NCI-H1417 treated with DMSO at 0.1 percent for 48 hours (cell line): ENCODE results near the gene RBBP5.
A peak's percentile ranks its signal among the peaks of the same experiment; 100 is the strongest.

ENCODE experiments used
- DNase-seq: peaks from one replicate; lab custom pipeline; 2025; lab: John Stamatoyannopoulos, UW

The RBBP5 gene

DNA sequence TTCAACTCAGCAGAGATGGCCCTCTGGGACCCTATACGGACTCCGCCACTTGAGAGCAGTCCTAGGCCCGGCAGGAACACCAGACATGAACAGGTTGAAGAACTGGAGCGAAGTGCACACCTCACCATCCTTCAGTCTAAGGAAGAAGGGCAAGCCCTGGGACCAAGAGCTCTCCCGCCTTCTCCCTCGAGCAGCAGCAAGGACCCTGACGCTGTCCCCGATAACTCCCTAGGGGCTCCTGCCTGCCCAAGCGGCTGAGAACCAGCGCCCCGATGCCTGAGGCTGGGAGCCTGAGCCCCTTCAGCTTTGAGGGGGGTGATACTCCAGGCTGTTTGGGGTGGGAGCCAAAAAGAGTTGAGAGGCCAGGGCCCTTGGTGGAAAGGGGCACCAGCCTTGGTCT is 47.7 kb downstream of the RBBP5 start:
- no peak for DNase-seq

DNA sequence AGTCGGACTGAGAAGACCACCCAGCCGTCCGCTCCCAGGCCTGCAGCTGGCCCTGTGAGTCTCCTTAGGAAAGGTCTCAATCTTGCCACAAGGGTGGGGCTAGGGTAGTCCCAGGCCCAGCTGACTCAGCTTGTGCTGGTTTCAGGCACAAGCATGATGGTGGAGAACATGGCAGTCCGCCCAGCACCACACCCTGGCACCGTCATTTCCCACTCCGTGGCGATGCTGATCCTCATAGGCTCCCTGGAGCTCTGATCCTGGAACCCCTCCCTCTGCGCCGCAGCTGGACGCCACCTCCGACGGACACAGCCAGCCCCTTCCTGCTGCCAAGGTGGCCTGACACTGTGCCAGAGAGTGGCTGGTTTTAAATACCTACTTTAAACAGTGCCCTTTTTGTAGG is 48.3 kb downstream of the RBBP5 start:
- DNase-seq, result no peak

DNA sequence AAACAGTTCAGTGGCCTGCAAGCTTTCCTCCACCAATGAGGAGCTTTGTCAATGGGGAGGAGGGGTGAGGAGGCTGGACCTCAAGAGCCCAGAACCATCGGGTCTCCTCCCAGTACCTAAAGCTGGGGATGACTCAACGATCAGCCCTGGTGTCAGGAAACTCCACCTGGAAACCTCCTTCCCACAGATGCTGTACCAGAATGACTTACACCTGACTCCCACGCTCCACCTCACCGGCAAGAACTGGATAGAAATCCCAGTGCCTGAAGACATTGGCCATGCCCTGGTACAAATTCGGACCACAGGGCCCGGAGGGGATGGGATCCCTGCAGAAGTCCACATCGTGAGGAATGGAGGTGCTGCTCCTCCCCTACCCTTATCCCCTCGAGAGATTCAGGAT is 48.9 kb downstream of the RBBP5 start:
- no peak for DNase-seq

DNA sequence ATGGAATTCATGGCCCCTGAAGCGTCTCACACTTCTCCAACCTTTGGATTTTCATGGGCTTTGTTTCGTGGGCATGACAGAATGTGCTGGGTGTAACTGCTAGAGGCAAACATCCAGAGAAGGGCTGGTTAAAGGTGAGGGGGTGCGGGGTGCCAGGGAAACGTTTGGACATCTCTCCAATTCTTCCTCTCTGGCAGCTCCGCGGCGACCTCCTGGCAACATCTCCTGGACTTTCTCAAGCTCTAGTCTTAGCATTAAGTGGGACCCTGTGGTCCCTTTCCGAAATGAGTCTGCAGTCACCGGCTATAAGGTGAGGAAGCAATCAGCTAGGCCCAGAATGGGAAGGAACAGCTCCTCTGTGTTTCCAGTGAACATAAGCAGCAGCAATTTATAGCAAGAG is 49.5 kb downstream of the RBBP5 start:
- no peak for DNase-seq

DNA sequence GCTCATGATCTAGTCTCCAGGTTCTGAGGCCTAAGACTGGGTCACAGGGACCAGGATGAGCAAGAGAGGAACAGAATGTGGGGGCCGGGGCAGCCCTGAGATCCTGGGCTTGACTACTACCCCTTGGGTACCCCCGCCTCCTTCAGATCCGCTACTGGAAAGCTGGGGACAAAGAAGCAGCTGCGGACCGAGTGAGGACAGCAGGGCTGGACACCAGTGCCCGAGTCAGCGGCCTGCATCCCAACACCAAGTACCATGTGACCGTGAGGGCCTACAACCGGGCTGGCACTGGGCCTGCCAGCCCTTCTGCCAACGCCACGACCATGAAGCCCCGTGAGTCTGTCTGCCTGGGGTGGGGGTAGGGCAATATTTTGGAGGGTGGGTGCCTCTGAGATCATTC is 50.0 kb downstream of the RBBP5 start:
- DNase-seq, result no peak

DNA sequence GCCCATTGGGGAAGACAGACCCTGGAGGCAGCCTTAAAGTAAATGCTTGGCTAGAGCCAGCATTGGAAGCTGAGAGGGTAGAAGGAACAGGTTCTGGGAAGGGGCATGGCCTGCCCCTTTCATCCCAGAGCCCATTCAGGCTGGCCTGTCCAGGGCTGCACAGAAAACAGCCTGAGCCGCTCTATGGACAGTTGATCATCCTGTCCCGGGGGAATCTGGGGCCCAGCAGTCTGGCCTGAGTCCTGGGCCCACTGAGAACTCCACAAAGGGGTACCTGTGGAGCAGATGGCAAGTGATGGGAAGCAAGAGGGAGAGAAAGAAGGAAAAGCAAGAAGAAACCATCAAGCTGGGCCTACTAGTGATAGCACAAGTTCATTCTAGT is 50.8 kb downstream of the RBBP5 start:
- DNase-seq, result no peak

DNA sequence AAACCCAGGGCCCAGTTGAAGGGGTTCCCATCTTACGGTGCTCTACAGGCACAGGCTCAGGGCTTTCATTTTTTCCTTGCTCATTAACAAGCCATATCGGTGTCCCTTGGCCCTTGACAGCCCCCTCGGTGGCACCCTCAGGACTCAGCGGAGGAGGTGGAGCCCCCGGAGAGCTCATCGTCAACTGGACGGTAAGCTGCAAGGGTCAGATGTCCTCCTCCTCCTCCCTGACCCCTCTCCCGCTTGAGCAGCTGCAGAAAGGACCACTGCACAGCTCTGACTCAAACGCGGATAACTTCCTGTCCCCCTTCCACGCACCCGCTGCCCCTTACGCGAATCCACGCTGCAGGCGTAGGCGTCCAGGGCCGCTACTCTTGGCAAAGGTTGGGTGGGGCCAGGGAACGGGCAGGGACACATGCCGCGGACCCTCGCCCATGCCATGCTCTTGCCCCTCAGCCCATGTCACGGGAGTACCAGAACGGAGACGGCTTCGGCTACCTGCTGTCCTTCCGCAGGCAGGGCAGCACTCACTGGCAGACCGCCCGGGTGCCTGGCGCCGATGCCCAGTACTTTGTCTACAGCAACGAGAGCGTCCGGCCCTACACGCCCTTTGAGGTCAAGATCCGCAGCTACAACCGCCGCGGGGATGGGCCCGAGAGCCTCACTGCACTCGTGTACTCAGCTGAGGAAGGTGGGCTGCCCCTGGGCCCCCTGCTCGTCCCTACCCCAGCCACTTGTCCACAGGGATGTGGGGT is 52.2 kb downstream of the RBBP5 start:
- DNase-seq, result no peak

DNA sequence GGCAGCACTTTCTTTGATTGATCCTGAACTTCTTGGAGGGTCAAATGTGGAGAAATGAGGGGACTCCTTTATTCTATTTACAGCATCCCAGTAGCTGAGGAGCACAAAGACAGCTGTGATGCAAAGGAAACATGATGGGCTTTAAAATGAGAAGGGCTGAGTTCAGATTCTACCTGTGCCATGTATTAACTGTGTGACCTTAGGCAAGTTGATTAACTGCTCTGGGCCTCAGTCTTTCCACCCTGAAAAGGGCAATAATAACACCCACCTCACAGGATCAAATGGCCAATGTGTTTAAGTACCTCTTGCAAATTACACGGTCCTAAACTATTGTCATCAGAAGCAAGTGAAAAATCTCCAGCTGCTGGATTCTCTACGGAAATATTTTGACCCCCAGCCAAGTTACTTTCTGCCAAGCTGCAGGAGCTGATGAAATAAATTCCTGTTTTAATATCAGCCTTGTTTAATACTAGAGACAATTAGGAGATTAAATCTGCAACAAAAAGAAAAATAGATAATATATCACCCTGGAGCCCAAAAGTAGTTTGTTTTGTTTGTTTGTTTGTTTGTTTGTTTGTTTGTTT is 53.2 kb downstream of the RBBP5 start:
- no peak for DNase-seq

DNA sequence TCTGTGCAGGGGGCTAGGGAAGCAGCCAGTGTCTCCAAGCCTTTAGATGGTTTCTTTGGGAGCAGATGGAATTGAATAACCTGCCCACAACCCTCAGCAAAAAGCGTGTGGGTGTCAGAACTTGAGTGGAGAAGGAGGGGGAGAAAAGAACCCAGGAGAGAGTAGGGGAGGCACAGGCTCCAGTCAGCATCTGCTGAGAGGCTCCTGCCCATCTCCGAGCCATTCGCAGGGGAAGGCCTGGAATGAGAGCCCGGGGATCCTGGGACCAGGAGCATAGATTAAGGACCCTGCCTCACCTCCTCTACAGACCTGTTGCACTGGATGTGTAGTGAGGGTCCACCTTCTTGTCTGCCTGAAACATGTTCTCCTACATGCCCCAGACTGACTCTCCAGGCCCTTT is 53.8 kb downstream of the RBBP5 start:
- no peak for DNase-seq

DNA sequence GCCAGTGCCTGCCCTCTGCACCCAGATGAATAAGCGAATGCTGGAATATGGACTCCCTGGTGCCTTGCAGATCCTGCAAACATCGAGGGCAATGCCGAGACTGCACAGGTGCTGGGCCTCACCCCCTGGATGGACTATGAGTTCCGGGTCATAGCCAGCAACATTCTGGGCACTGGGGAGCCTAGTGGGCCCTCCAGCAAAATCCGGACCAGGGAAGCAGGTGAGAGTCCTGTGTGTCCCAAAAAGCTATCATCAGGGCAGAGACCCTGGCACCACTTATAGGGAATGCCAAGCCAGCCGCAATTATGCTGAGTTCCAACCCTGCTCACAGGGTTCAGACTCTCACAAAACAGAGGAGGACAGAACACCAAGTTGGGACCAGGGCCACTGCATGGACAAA is 54.7 kb downstream of the RBBP5 start:
- DNase-seq, result no peak

DNA sequence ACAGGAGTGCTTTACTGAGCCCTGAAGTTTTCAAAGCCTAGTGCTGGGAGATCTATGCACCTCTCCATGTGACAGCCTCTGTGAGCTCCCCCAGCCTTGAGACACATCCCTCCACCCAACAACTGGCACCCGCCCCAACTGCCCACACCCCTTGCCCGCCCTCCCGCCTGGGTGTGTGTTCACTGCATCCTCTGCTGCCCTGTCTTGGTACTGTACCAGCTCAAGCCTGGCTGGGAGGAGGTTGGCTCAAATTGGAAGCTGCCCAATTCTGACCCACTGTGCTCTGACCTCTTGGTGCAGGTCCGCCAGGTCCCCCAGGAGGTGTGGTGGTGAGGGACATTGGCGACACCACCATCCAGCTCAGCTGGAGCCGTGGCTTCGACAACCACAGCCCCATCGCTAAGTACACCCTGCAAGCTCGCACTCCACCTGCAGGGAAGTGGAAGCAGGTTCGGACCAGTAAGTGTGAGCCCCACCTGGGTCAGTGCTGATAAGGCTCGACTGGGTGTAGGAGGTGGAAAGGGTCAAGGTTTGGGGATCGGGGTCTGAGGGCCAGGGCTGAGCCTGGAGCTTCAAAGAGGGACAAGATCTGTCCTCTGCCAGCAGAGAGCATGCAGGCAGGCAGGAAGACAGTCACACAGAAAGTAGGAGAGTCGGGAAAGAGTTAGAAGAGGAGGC is 55.5 kb downstream of the RBBP5 start:
- DNase-seq, result no peak

DNA sequence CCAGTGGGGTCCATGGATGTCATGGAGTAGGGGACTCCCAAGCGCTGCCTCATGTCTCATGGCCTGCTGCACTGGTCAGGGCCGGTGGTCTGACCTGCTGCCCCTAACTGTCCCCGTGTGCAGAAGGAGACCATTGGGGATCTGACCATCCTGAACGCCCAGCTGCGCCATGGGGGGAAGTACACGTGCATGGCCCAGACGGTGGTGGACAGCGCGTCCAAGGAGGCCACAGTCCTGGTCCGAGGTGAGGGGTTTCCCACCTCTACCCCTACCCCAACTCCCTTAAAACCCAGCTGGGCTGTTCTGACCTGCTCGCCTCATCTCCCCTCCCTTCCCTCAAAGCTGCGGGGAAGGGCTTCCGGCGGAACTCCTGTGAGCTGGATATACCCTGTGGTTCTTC is 56.1 kb downstream of the RBBP5 start:
- no peak for DNase-seq

DNA sequence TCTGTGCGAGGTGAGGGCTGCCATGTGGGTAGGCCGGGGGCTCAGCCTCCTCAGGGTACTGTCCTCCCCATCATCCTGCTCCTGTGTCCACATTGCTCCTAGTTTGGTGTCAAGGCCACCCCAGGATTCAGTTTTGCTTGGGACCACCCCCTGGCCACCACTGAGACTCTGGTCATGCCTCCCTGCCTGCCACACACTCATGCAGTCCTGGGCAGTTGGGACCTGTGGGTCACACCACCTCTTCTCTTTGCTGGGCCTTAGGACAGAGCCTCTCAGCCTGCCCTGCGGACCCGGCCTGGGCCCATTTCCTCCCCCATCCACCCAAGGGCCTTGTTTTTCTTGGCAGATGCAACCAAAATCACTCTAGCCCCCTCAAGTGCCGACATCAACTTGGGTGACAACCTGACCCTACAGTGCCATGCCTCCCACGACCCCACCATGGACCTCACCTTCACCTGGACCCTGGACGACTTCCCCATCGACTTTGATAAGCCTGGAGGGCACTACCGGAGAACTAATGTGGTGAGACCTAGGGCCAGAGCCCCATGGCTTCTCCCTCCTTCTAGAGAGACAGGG is 56.9 kb downstream of the RBBP5 start:
- no peak for DNase-seq

DNA sequence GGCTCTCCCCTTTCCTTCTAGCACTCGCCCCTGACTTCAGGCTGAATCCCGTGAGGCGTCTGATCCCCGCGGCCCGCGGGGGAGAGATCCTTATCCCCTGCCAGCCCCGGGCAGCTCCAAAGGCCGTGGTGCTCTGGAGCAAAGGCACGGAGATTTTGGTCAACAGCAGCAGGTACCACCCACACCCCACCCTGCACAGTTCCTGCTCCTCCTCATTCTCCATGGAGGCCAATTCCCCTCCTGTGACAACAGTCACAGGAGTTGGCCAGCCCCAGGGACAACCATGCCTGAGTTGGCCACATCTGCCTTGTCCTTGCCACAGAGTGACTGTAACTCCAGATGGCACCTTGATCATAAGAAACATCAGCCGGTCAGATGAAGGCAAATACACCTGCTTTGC is 57.5 kb downstream of the RBBP5 start:
- DNase-seq, result no peak

DNA sequence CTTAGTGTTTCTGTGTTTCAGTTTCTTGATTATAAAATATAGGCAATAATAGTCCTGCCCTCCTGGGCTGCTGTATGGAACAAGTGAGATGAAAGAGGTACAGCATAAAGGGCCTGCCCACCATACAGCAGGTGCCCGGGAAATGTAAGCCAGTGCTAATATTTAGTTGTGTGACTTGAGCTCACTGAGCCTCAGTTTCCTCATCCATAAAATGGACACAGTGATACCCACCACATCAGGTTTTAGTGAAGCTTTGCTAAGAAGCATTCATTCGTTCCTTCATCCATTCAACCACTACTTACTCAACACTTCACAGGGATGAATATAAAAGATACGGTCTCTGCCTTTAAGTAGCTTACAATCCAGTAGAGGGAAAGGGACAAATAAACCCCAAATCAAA is 58.9 kb downstream of the RBBP5 start:
- no peak for DNase-seq

DNA sequence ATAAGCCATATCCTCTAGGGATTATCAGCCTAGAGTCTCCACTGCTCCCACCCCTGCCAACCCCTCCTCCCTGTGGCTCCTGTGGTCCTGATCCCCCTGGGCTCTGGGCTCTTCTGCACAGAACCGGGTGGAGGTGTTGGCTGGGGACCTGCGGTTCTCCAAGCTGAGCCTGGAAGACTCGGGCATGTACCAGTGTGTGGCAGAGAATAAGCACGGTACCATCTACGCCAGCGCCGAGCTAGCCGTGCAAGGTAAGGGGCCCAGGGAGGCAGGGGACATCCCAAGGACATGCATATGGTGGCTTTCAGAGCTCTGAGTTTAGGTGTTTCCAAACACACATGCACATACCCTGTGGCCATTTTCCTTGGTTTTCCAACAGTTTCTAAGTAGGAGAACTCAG is 59.5 kb downstream of the RBBP5 start:
- DNase-seq, result no peak

DNA sequence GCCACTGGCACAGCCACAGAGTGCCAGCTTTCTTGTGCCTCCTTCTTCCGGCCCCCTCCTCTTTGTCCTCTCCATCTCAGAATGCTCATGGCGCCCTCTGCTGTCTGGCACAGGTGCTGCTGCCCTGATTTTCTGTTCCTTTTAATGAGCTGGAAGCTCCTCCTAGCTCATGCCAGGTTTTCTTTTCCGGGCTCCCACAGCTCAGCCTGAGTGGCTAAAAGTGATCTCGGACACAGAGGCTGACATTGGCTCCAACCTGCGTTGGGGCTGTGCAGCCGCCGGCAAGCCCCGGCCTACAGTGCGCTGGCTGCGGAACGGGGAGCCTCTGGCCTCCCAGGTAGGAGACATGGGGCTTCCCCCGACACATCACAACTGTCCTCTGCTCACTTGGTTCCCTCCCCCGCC is 60.1 kb downstream of the RBBP5 start:
- DNase-seq, result peak; percentile 2

DNA sequence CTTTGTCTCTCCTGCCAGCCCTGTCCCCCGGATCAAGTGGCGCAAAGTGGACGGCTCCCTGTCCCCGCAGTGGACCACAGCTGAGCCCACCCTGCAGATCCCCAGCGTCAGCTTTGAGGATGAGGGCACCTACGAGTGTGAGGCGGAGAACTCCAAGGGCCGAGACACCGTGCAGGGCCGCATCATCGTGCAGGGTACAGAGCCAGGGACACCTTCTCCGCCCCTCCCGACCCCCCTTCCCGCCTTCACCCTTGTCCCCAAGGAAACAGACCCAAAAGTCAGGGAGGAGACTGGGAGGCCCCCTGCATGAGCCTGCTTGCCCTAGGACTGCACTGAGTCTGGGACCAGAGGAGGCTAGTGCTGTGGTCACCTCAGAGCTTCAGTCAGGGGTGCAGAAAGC is 60.6 kb downstream of the RBBP5 start:
- DNase-seq, result no peak

DNA sequence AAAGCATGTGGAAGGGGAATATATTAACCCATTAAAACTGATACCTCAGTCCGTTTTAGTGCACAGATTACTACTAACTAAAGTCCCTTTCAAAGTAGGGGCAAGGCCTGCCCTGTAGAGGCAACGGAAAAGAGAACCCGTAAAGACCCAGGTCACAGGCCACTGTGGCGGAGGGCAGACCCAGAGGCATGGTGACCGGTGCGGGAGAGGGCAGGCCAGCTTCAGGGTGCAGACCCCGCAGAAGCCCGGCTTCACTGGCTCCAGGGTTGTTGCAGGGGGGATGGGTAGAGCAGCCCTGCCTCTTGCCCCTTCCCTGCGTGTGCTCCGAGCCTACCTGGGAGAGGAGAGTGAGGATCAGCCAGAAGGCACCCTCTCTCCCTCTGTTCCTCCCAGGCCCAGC is 61.0 kb downstream of the RBBP5 start:
- DNase-seq, result no peak

DNA sequence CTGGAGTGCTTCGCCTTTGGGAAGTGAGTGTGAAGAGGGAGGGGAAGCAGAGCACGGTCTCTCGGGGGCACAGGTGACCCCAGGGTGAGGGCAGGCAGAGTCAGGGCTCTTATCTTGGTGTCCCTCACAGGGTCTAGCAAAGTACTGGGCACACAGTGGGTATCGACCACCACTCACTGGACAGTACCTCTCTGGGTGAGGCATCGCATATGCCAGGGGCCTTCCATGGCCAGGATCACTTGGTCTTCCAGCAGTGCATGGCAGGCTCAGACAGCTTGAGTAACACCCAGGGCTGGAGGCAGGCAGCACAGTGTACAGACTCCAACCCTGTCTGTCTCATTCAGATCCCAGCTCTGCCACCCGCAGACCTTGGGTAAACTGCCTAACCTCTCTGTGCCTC is 62.1 kb downstream of the RBBP5 start:
- DNase-seq, result no peak

DNA sequence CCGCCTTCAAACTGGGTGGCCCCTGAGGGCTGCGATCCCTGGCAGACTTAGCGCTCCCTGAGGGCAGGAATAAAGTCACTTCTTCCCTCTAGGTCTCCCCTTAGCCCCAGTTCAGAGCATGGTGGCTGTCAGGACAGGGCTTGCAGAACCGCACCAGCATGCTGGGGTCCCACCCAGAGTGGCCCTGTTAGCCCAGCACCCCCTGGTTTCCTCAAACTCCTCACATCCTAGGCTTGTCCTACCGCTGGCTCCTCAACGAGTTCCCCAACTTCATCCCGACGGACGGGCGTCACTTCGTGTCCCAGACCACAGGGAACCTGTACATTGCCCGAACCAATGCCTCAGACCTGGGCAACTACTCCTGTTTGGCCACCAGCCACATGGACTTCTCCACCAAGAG is 62.9 kb downstream of the RBBP5 start:
- no peak for DNase-seq

DNA sequence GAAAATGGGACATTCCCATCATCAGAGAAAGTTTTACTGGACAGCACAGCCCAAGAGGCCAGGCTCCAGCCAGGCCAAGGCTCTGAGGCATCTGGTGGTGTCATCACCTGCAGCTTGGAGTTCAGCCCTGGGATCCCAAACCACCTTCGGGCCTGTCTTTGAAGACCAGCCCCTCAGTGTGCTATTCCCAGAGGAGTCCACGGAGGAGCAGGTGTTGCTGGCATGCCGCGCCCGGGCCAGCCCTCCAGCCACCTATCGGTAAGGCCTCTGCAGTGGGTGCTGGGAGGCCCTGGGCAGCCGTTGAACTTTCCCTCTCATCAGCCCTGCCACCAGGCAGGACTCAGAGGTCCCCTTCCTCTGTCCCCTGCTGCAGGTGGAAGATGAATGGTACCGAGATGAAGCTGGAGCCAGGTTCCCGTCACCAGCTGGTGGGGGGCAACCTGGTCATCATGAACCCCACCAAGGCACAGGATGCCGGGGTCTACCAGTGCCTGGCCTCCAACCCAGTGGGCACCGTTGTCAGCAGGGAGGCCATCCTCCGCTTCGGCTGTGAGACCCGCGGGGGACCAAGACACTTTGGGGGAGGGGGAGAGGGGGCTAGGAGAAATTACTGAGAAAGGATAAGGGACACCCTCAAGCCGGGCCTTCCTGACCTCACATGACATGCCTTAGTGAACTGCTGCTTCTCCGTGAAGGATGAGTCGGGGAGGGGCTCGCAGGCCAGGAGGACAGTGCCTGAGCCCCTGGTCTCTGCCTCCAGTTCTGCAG is 63.8 kb downstream of the RBBP5 start:
- DNase-seq, result no peak
